ENCODE measurements around the gene FHIT.

Gene FHIT

GRCh38 chr3:60440869-60441268 is 810.4 kb downstream of the FHIT start:
- no peak for DNase-seq

DNA sequence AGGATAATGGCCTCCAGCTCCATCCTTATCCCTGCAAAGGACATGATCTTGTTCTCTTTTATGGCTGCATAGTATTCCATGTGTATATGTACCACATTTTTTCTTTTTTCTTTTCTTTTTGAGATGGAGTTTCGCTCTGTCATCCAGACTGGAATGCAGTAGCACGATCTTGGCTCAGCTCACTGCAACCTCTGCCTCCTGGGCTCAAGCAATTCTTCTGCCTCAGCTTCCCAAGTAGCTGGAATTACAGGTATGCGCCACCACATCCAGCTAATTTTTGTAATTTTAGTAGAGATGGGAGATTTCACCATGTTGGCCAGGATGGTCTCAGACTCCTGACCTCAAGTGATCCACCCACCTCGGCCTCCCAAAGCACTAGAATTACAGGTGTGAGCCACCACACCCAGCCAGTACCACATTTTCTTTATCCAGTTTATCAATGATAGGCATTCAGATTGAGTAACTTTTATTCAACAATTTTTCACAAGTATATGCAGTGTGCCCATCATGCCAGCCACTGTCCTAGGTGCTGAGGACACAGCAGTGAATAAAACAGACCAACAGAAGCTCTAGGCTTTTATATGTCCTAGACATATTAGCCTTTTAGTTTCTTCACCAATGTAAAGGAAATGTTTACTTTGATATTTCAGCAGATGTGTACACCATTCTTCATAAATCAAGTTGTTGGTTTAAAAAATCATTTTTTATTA is 815.2 kb downstream of the FHIT start:
- DNase-seq = no peak

- no peak for DNase-seq
These were observed 816.3 kb downstream of the FHIT start for GRCh38 chr3:60434950-60435349.

DNA sequence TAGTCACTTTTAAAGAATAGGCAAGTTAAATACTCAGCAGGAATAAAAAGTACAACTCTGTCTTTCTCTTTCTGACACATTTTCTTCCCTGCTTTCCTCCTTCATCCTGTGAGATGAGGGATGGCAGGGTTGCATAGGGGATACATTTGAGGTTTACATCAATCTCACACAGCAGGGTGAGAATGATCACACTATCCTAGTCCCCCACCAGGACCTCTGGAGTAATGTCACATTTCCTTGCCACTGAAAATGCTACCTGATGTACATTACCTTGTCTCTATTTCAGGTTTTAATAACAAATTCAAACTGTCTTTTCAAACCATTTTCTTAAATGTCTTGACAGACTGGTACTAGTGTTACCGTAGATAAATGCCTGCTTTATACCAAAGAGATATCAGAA is 816.9 kb downstream of the FHIT start:
- no peak for DNase-seq

DNA sequence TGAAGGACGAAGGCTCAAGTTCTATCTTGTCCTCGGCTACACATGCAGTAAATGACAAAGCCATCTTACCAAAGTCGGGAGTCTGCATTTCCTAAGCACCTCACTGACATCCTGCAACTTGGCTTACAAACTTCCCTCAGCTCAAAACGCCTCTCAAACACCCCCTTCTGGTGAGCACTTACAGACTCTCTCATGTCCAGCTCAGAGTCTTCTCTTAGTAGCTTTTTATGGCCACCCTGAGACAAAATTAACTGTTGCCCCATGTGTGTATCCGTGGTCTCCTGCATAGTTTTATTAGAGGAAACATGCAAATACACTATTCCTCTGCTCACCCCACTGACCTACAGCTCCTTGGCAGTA is 819.7 kb downstream of the FHIT start:
- no peak for DNase-seq

- no peak for DNase-seq
These were observed 821.0 kb downstream of the FHIT start for GRCh38 chr3:60430205-60430604.

- DNase-seq = no peak
These were observed 824.1 kb downstream of the FHIT start for GRCh38 chr3:60427109-60427508.

- no peak for DNase-seq
These were observed 826.3 kb downstream of the FHIT start for GRCh38 chr3:60424942-60425341.

- no peak for DNase-seq
These were observed 827.2 kb downstream of the FHIT start for GRCh38 chr3:60424034-60424433.

GRCh38 chr3:60423556-60423955 is 827.7 kb downstream of the FHIT start:
- DNase-seq = no peak

- no peak for DNase-seq
These were observed 829.4 kb downstream of the FHIT start for GRCh38 chr3:60421749-60422446.

DNA sequence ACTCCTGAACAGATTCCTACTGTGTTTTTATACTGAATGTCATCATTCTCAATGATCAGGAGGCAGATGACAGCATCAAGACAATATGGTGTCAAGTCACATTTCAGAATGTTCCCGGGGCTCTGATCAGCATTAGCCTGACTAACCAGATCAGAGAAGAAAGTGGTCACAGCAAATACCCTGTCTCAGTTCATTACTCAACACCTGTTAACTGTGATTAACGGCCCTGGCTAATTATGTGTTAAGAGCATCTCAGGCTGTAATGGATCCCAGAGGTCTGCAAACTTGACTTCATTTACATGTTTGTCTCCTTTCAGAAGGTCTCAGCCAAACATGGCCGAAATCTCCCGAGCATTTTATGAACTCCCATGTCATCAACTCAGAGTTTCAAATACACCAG is 833.7 kb downstream of the FHIT start:
- DNase-seq = no peak

GRCh38 chr3:60414011-60414410 is 837.2 kb downstream of the FHIT start:
- no peak for DNase-seq

- no peak for DNase-seq
These were observed 837.7 kb downstream of the FHIT start for GRCh38 chr3:60413551-60413950.

- DNase-seq = no peak
These were observed 847.4 kb downstream of the FHIT start for GRCh38 chr3:60403866-60404265.

- DNase-seq = no peak
These were observed 848.3 kb downstream of the FHIT start for GRCh38 chr3:60402931-60403330.

GRCh38 chr3:60399861-60400845 is 851.1 kb downstream of the FHIT start:
- DNase-seq = peak; percentile 1

- DNase-seq = peak; percentile 25
These were observed 852.0 kb downstream of the FHIT start for GRCh38 chr3:60399292-60399691.

GRCh38 chr3:60395173-60395762 is 856.0 kb downstream of the FHIT start:
- DNase-seq = no peak

- no peak for DNase-seq
These were observed 857.3 kb downstream of the FHIT start for GRCh38 chr3:60393946-60394345.

GRCh38 chr3:60392501-60392900 is 858.8 kb downstream of the FHIT start:
- DNase-seq = no peak

DNA sequence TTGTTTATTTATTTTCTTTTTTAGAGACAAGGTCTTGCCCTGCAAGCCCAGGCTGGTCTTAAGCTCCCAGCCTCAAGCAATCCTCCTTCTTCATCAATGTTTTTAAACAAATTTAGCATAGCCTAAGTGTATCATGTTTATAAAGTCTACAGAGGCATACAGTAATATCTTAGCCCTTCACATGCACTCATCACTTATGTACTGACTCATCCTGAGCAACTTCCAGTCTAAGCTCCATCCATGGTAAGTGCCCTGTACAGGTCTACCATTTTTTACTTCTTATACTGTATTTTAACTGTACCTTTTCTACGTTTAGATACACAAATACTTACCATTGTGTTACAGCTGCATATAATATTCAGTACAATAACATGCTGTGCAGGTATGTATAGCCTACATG is 860.0 kb downstream of the FHIT start:
- no peak for DNase-seq

- no peak for DNase-seq
These were observed 862.5 kb downstream of the FHIT start for GRCh38 chr3:60388731-60389130.

Measured in NCI-H345 (cell line).